Smooth muscle cell (in vitro differentiated cells): ENCODE measurements around the gene MZT2A. TPM values are rescaled to one million over a fixed set of nuclear protein-coding genes. Genes with fewer than 3 reads are reported as not detected.
"Not testable (repeated sequence)": the region's sequence is repeated elsewhere in the genome, so short reads cannot be mapped to it uniquely, and the experiment has no call there.

Experiments
- DNase-seq: peaks from one replicate; lab custom pipeline; 2025; ENCODE audit not compliant: unreplicated experiment; lab: John Stamatoyannopoulos, UW
- H2AFZ ChIP-seq: fragments of 200-600 bp; sonication (generic); 2 replicates; pipeline ENCODE4 v1.6.0; 2016; ENCODE audit warnings: antibody characterized with exemption, low read depth, mild to moderate bottlenecking
- H3F3A ChIP-seq: fragments of 200-600 bp; sonication (generic); 2 replicates; pipeline ENCODE4 v1.6.0; 2017; ENCODE audit warnings: antibody characterized with exemption, low read depth
- H3K27ac ChIP-seq: fragments of 200-600 bp; sonication (generic); 2 replicates; pipeline ENCODE4 v1.5.1; 2016; ENCODE audit warnings: low read depth, mild to moderate bottlenecking
- H3K27me3 ChIP-seq: fragments of 200-600 bp; sonication (generic); 2 replicates; pipeline ENCODE4 v1.6.1; 2016; ENCODE audit warnings: low read depth, mild to moderate bottlenecking
- H3K36me3 ChIP-seq: fragments of 200-600 bp; sonication (generic); 2 replicates; pipeline ENCODE4 v1.5.1; 2016; ENCODE audit warnings: low read depth
- H3K4me1 ChIP-seq: fragments of 200-600 bp; sonication (generic); 2 replicates; pipeline ENCODE4 v1.5.1; 2016; ENCODE audit warnings: low read depth
- H3K4me2 ChIP-seq: fragments of 200-600 bp; sonication (generic); 2 replicates; pipeline ENCODE4 v1.6.0; 2016; ENCODE audit warnings: mild to moderate bottlenecking
- H3K4me3 ChIP-seq: fragments of 200-600 bp; sonication (generic); 2 replicates; pipeline ENCODE4 v1.5.1; 2016; ENCODE audit warnings: mild to moderate bottlenecking
- H3K79me2 ChIP-seq: fragments of 200-600 bp; sonication (generic); 2 replicates; pipeline ENCODE4 v1.6.0; 2016; ENCODE audit warnings: low read depth, mild to moderate bottlenecking
- H3K9ac ChIP-seq: fragments of 200-600 bp; sonication (generic); 2 replicates; pipeline ENCODE4 v1.6.0; 2016; ENCODE audit warnings: low read depth
- H3K9me3 ChIP-seq: fragments of 200-600 bp; sonication (generic); replicated peaks from 2 replicates; pipeline ENCODE4 v1.5.1; 2016; ENCODE audit warnings: low read depth
- H4K20me1 ChIP-seq: fragments of 200-600 bp; sonication (generic); 2 replicates; pipeline ENCODE4 v1.6.0; 2016; ENCODE audit warnings: low read depth
- WGBS: methylation state at CpG from one replicate; pipeline ENCODE4 v1.1.7; 2016; ENCODE audit warnings: low lambda C conversion rate; 5-methylcytosine and 5-hydroxymethylcytosine counted together
- polyA plus RNA-seq: library from polyadenylated mRNA; unstranded; fragments of >200 nt; fragmentation: Nextera tagmentation; extraction: Ambion mirVana; gene quantifications from 2 replicates; pipeline ENCODE4 v1.2.1, GENCODE V29; 2016
- total RNA-seq: library from RNA; depleted of rRNA; stranded (reverse); fragments of >200 nt; gene quantifications from 2 replicates; pipeline ENCODE4 v1.2.3, GENCODE V29; 2014
- TF ChIP-seq, protein P1 (sequence below): fragments of 200-600 bp; sonication (generic); IDR thresholded peaks from 2 replicates; pipeline ENCODE4 v1.5.1; 2017; ENCODE audit warnings: borderline replicate concordance, mild to moderate bottlenecking, antibody characterized with exemption; ENCODE audit not compliant: insufficient read depth, poor library complexity, severe bottlenecking

The MZT2A gene, protein sequence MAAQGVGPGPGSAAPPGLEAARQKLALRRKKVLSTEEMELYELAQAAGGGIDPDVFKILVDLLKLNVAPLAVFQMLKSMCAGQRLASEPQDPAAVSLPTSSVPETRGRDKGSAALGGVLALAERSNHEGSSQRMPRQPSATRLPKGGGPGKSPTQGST
- total RNA-seq, result 85.1 and 103 TPM in 2 replicates
- 137 and 165 TPM in 2 replicates for polyA plus RNA-seq

GRCh38 chr2:131492015-131492417 is at the start of gene MZT2A:
Gene MZT2A (minus strand): TSS chr2:131492397. CDS start chr2:131492376, 21 bp downstream.
- 3% methylated on average over 16 of the region's 53 CpGs for WGBS
- H4K20me1 ChIP-seq, H3K27me3 ChIP-seq, H3K9me3 ChIP-seq, H3K4me1 ChIP-seq, H3F3A ChIP-seq, H3K36me3 ChIP-seq, DNase-seq: not testable (repeated sequence)
- Histone ChIP-seq H2AFZ (peak within 1 kb of the TSS; percentile 96), H3K9ac (peak within 1 kb of the TSS; percentile 93), H3K4me2 (peak within 1 kb of the TSS; percentile 95), H3K27ac (peak within 1 kb of the TSS; percentile 84), H3K4me3 (peak within 1 kb of the TSS; percentile 91), H3K79me2 (peaks cover 39% of the 10 kb centered on the region)

- not testable (repeated sequence) for H3K9ac ChIP-seq, H3K4me1 ChIP-seq, H3K36me3 ChIP-seq, H3K4me3 ChIP-seq, H3K27me3 ChIP-seq, H3K79me2 ChIP-seq, H3K9me3 ChIP-seq, H2AFZ ChIP-seq, H3F3A ChIP-seq, H4K20me1 ChIP-seq, H3K4me2 ChIP-seq, DNase-seq
- WGBS, result 86% methylated on average over 13 of the region's 13 CpGs
- peak overlapping the region; percentile 5 for H3K27ac ChIP-seq
Measured at GRCh38 chr2:131538856-131539255, 46.7 kb upstream of the MZT2A start.

- H3K27ac ChIP-seq, H3K27me3 ChIP-seq, H3K4me3 ChIP-seq, H3F3A ChIP-seq, H3K4me1 ChIP-seq, H3K36me3 ChIP-seq, H3K9ac ChIP-seq, H3K79me2 ChIP-seq, H3K9me3 ChIP-seq, H4K20me1 ChIP-seq, DNase-seq, H3K4me2 ChIP-seq, H2AFZ ChIP-seq: not testable (repeated sequence)
- 98% methylated on average over 11 of the region's 14 CpGs for WGBS
Measured at GRCh38 chr2:131536841-131537240, 44.6 kb upstream of the MZT2A start.

DNA sequence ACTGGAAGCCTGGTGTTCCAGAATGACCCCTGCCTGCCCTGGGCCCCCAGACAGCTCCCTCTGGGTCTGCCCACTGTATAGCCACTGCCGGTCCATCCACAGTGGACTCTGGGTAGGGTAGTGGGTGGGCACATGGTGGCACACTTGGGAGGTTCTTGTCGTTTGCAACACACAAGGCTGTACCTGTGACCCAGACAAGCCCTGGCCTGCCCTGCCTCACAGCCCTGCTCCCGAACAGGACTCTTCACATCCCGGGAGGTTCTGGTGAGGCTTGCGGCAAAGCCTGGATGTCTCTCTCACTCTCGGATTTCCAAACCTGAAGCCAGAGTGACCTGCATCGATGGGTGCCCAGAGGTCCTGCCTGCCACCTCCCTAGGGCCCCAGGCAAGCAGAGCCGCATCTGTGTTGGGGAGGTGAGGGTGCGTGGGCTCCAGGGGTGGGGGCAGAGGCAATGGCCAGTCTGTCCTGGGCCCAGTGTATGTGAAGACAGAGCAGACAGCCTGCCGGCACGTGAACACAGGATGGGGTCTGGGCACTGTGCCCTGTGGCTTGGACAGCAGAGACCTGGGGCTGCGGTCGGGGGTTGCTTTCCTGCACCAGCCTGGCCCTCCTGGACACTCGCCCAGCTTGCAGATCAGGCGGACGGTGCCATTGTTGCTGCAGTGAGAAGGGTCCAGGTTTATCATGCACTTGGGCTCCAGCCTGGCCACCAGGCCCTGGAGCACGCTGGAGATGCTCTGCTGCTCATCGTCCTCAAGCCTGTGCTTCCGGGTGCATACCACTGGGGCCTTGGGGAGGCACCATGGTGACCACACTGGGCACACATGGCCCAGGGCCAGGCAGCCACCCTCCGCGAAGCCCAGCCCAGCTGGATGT is 44.0 kb upstream of the MZT2A start:
- WGBS, result 92% methylated on average over 15 of the region's 21 CpGs
- H3K4me2 ChIP-seq, H3K4me1 ChIP-seq: not testable (repeated sequence)

GRCh38 chr2:131535526-131535925 is 43.3 kb upstream of the MZT2A start:
- H3K27me3 ChIP-seq, result no peaks in the 10 kb centered on the region
- H3K4me3 ChIP-seq, result no peak overlapping the region
- 83% methylated on average over 2 of the region's 4 CpGs for WGBS
- H3K4me1 ChIP-seq, result no peaks in the 10 kb centered on the region
- no peak overlapping the region for H3K27ac ChIP-seq
- no peak overlapping the region for H3K4me2 ChIP-seq
- H3K79me2 ChIP-seq, result no peaks in the 10 kb centered on the region
- TF ChIP-seq, protein P1, sequence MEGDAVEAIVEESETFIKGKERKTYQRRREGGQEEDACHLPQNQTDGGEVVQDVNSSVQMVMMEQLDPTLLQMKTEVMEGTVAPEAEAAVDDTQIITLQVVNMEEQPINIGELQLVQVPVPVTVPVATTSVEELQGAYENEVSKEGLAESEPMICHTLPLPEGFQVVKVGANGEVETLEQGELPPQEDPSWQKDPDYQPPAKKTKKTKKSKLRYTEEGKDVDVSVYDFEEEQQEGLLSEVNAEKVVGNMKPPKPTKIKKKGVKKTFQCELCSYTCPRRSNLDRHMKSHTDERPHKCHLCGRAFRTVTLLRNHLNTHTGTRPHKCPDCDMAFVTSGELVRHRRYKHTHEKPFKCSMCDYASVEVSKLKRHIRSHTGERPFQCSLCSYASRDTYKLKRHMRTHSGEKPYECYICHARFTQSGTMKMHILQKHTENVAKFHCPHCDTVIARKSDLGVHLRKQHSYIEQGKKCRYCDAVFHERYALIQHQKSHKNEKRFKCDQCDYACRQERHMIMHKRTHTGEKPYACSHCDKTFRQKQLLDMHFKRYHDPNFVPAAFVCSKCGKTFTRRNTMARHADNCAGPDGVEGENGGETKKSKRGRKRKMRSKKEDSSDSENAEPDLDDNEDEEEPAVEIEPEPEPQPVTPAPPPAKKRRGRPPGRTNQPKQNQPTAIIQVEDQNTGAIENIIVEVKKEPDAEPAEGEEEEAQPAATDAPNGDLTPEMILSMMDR, result no peak
- H3K9me3 ChIP-seq, result no peaks in the 10 kb centered on the region
- no peaks in the 10 kb centered on the region for H3K36me3 ChIP-seq
- H2AFZ ChIP-seq, result no peak overlapping the region
- H3F3A ChIP-seq, result no peaks in the 10 kb centered on the region
- no peaks in the 10 kb centered on the region for H4K20me1 ChIP-seq
- H3K9ac ChIP-seq, result no peak overlapping the region
- DNase-seq, result no peak

More for the DNA sequence above, 44.0 kb upstream of the MZT2A start:
- H3K27ac ChIP-seq, DNase-seq, H2AFZ ChIP-seq, H3K4me3 ChIP-seq, H3K9me3 ChIP-seq, H3K9ac ChIP-seq, H3K27me3 ChIP-seq, H4K20me1 ChIP-seq, H3F3A ChIP-seq, H3K79me2 ChIP-seq, H3K36me3 ChIP-seq: not testable (repeated sequence)

GRCh38 chr2:131534965-131535364 is 42.8 kb upstream of the MZT2A start:
- H3K36me3 ChIP-seq, H3K4me1 ChIP-seq, H3F3A ChIP-seq, H3K79me2 ChIP-seq, H3K27ac ChIP-seq, H3K9ac ChIP-seq, H2AFZ ChIP-seq, H3K27me3 ChIP-seq, H3K9me3 ChIP-seq, H3K4me2 ChIP-seq, H3K4me3 ChIP-seq, DNase-seq, H4K20me1 ChIP-seq: not testable (repeated sequence)
- WGBS, result 96% methylated on average over 11 of the region's 11 CpGs

- H3K4me2 ChIP-seq, H3K9me3 ChIP-seq, DNase-seq, H3K79me2 ChIP-seq, H2AFZ ChIP-seq, H4K20me1 ChIP-seq, H3K9ac ChIP-seq, H3K4me3 ChIP-seq, H3K4me1 ChIP-seq, H3K27me3 ChIP-seq, H3F3A ChIP-seq, H3K27ac ChIP-seq, H3K36me3 ChIP-seq: not testable (repeated sequence)
- WGBS, result 92% methylated on average over 11 of the region's 13 CpGs
Measured at GRCh38 chr2:131534317-131534672, 42.1 kb upstream of the MZT2A start.
